GM21381 (cell line): ENCODE results near the gene NIN.

Experiments
- ATAC-seq: cut with Tn5 transposase; IDR thresholded peaks from one replicate; pipeline ENCODE4 v1.9.1; 2021; ENCODE audit warnings: mild to moderate bottlenecking, moderate library complexity; ENCODE audit not compliant: unreplicated experiment

NIN gene

GRCh38 chr14:50795142-50795541, 35.8 kb downstream of the NIN start:
- no peak for ATAC-seq

GRCh38 chr14:50794068-50794645, 36.8 kb downstream of the NIN start:
- no peak for ATAC-seq

GRCh38 chr14:50792634-50793068, 38.3 kb downstream of the NIN start:
- ATAC-seq: no peak

DNA sequence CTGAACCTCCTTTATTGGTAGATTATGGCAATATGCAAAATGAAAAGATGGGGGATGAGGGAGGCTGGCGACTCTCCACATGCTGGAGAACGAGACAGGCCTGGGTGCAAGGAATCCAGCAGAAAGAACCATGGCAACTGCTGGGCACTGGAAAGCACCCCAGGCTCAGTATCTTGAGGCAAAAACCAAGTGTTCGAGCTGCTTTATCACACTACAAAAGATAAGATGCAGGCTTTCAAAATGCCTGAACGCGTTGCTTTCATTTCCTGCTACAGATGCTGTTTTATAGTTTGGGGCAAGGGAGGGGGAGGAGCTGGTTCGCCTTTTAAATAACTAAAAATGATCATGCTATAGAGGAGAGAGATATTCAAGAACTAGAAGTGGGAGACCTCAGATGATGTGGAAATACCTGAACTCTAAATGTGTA, 38.9 kb downstream of the NIN start:
- ATAC-seq: no peak

DNA sequence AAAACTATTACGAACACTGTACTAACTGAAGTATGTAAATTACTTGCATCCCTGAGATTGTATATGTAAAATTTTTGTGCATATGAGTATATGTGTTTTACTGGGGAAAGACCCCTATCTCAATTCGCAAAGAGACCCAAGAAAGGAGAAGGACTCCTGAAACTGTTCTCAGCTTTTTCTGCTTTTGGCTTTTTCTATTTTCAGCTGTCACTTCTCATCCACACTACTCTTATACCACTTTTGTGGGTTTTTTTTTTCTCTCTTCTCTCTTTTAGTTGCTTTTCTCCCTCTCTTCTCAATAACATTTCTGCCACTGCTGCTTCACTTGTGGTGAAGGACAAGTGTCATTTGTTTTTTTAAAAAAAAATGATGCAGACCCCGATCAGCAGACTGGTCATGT, 39.8 kb downstream of the NIN start:
- ATAC-seq: peak; percentile 26

GRCh38 chr14:50790589-50790988, 40.4 kb downstream of the NIN start:
- ATAC-seq: no peak

DNA sequence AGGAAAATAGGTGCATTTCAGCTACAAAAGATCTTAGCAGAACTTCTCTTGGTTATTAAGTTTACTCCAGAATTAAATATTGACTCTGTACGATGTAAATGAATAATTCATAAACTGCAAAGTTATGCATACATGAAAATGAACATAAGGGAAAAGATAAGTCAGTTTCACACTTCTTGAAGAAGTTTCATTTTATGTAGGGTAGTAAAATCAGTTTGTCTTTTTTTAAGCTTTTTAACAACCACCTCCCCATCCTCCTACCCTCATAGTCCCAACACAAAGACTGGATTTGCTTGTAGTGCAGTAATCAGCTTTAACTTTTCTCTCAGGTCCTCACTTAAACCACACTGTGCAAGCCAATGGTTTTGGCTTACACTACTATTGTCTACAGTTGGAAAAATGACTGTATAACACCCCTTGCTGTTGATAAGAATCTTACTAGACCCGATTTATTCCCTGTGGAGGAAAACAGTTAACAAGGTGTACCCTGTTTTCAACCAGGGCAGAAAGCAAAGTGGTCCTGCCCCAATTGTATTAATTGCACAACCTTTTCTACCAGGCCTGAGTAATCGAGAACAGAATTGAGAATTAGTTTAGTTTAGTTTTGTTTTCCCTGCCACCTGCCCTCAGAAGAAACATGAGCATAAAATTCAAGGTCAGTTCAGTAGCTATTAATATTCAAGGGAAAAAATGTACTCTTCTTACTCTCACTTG, 44.1 kb downstream of the NIN start:
- ATAC-seq: no peak

DNA sequence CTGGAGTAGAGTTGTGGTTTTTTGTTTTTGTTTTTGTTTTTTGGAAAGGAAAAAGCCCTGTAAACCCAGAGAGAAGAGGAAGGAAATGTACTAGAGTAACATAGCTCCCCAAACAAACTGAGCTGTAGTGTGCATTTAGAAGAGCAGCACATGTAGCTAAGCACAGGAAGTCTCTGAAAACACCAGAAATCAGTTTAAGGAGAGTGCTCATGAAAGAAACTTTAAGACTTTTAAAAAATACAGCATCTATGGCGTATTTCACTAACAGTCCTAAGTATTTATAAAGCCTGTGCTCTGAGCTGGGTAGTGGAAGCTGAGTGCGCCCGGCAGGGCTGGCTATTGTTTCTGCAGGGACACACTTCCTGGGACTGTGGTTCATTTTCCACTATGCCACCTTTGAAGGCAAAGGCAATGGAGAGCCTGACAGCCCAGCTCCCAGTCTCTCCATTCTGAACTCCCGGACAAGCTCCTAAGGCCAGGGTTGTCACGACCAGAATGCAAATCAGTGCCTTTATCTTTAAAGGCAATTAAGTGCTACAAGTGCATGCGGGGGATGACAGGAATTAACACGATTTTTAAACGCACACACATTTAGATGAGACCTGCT, 45.4 kb downstream of the NIN start:
- ATAC-seq: no peak

- no peak for ATAC-seq
These were observed 46.1 kb downstream of the NIN start for GRCh38 chr14:50784683-50785456.

- ATAC-seq: no peak
These were observed 47.4 kb downstream of the NIN start for GRCh38 chr14:50783563-50783962.

GRCh38 chr14:50780393-50780792, 50.6 kb downstream of the NIN start:
- ATAC-seq: no peak

- ATAC-seq: no peak
These were observed 52.1 kb downstream of the NIN start for GRCh38 chr14:50778721-50779483.

DNA sequence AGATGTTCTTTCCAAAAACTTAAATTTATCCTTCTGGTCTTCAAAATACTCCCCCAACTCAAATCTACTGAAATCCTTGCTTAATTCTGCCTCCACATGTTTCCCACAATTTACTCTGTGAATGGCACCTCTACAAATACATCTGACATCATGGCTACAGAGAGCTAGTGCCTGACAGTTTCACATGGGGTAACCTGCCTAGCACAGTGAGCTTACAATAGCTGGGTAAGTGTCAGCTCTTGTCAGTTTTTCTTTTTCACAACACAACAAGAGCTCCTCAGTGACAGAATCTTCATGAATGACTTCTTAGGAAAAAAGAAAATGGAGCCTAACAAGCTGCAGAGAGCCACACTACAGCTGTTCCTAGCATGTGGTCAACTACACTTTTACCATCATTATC, 54.4 kb downstream of the NIN start:
- no peak for ATAC-seq

GRCh38 chr14:50775357-50775756, 55.6 kb downstream of the NIN start:
- no peak for ATAC-seq

GRCh38 chr14:50774542-50775267, 56.3 kb downstream of the NIN start:
- no peak for ATAC-seq

DNA sequence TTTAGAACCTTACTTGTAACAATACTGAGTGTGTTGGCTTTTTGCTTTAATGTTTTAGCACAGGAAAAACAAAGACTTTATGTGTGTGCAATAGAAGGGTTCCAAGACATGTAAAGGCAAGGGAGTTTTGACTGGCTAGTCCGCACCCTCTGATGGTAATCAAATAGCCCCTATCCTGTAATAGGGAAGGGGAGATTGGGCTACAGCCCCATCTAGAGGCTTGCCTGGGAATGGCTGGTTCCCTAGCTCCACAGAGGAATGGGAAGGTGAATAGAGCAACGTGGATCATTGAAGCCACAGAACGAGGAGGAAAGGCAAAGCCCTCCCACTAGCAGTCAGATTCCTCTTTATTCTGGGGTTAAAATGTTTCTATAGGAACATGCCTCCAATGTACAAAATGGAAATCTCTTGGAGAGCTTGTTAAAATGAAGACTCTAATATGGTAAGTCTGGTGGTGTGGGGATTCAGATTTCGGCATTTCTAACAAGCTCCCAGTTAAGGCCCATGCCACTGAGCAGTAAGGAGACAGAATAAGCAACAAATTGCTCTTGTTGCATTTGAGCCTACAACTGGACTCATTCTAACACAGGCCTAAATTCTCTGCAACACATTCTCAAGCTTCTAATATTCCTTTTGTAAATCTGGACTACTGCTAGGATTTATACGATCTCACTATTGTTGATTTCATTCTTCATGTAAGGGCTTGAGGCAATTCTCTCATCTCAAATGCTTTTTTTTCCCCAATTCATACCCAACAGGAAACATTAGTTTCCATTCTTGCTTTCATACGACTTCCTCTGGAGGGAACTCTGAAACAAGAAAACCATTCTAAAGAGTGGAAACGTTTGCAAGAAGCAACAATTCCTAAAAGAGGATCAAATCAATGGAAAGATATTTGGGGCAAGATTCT, 57.1 kb downstream of the NIN start:
- no peak for ATAC-seq

DNA sequence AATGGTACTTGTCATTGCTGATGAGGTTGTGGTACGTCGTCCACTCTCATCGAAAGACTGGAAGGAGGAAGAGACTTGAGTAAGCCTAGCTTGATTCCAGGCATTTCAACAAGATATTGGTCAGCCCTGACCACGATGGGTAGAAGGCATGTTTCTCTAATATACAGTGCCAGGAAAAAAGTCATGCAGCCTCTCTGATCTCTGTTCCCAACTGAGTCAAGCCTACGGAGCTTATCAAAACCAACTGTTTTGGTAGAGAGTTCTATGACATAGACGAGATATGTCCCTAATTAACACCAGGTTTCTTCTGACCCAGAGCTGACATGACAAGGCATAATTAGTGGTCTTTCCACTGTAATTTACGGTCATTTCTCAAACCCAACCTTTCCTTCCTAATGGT, 58.5 kb downstream of the NIN start:
- no peak for ATAC-seq

DNA sequence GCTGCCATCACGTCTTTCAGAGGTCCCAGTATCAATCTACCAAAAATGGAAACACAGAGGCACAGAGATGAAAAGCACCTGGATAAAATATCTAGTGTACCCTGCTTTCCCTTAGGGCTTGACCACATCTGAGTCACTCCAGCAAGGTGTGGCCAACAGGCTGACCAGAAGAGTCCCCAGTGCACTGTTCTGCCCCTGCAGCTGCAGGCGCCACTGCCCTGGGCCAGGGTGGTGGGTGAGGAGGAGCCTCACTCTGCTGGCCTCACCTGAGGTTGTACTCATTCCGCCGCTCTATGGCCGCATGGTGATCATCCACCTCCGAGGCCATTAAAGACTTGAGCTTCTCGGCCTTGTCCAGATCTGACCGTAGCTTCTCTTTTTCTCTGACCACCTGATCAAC, 60.4 kb downstream of the NIN start:
- no peak for ATAC-seq

DNA sequence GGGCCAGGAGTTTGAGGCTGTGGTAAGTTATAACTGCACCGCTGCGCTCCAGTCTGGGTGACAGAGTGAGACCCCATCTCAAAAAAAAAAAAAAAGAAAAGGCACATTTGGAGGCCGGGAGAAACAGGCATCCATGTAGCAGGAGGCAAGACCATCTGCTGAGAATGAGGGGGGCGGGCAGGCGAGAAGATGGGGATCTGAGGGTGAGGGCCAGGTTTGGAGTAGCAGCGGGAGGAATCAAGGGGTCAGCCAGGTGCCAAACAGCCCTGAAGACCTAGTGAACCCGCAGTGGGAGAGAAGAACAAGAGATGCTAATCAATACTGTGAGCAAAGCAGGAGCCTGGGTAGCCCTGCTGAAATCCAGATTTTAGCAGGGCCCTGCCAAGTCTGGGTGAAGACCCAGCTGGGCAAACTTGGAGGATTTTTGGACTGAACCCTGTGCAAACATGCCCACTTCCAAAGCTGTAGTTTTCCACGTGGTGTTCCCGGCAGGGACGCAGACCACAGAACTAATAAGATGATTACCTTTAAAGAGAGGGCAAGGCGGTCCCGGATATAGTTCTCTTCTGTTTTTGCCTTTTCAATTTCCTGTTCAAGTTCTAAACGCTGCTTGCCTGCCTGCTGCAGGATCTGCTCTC, 61.0 kb downstream of the NIN start:
- no peak for ATAC-seq
